HepG2 (cell line): ENCODE data around the gene A1CF. TPM values are rescaled to one million over a fixed set of nuclear protein-coding genes. Genes with fewer than 3 reads are reported as not detected.
A peak's percentile ranks its signal among the peaks of the same experiment; 100 is the strongest.

ENCODE experiments used
- ARNTL ChIP-seq: sonication (generic); formaldehyde crosslinking; IDR thresholded peaks from 2 replicates; pipeline ENCODE4 v1.4.0; 2020; ENCODE audit warnings: mild to moderate bottlenecking, missing genetic modification reagents
- CCDC6 ChIP-seq: sonication (generic); formaldehyde crosslinking; IDR thresholded peaks from 2 replicates; pipeline ENCODE4 v1.8.1; 2022; ENCODE audit warnings: mild to moderate bottlenecking, missing genetic modification reagents, moderate library complexity
- CEBPB ChIP-seq: IDR thresholded peaks from 2 replicates; pipeline ENCODE4 v1.6.1; 2011; ENCODE audit warnings: low read depth, low read length, improper control_type of control experiment, borderline replicate concordance
- CREM ChIP-seq, 2 experiments: sonication (generic) in 1 of 2; formaldehyde crosslinking in 1 of 2; IDR thresholded peaks; 2 replicates each; pipeline versions ENCODE4 v1.4.0 to v1.6.1; 2016 to 2020; ENCODE audit warnings: antibody characterized with exemption in 1 of 2, mild to moderate bottlenecking in 1 of 2, missing genetic modification reagents in 1 of 2
- ELF1 ChIP-seq: sonication (generic); formaldehyde crosslinking; IDR thresholded peaks from 2 replicates; pipeline ENCODE4 v1.4.0; 2020; ENCODE audit warnings: missing genetic modification reagents
- FOXA1 ChIP-seq, 2 experiments: fragments of 450-650 bp in 1 of 2; sonication (generic) in 1 of 2; formaldehyde crosslinking in 1 of 2; IDR thresholded peaks; 2 replicates each; pipeline versions ENCODE4 v1.4.0 to v1.6.1; 2016 to 2020; ENCODE audit warnings: missing genetic modification reagents in 1 of 2
- HHEX ChIP-seq: IDR thresholded peaks from 2 replicates; pipeline ENCODE4 v1.6.1; 2016; ENCODE audit warnings: control low read depth
- IKZF5 ChIP-seq: IDR thresholded peaks from 2 replicates; pipeline ENCODE4 v1.6.1; 2018; ENCODE audit warnings: missing genetic modification reagents, mild to moderate bottlenecking, missing compliant biosample characterization
- KMT2B ChIP-seq: IDR thresholded peaks from 2 replicates; pipeline ENCODE4 v1.6.1; 2016; ENCODE audit warnings: missing genetic modification reagents, missing compliant biosample characterization
- NCOR1 ChIP-seq: fragments of 200-600 bp; sonication (generic); IDR thresholded peaks from 2 replicates; pipeline ENCODE4 v1.7.0; 2017; ENCODE audit warnings: antibody characterized with exemption, low read length, borderline replicate concordance
- NFIC ChIP-seq: IDR thresholded peaks from 2 replicates; pipeline ENCODE4 v1.6.1; 2012; ENCODE audit warnings: mild to moderate bottlenecking, low read length, inconsistent platforms
- NKX3-1 ChIP-seq: sonication (generic); formaldehyde crosslinking; IDR thresholded peaks from 2 replicates; pipeline ENCODE4 v1.5.0; 2020; ENCODE audit warnings: missing genetic modification reagents
- PITX1 ChIP-seq: sonication (generic); formaldehyde crosslinking; IDR thresholded peaks from 2 replicates; pipeline ENCODE4 v1.5.1; 2020; ENCODE audit warnings: mild to moderate bottlenecking, missing genetic modification reagents
- SMC3 ChIP-seq: IDR thresholded peaks from 2 replicates; pipeline ENCODE4 v1.6.1; 2011; ENCODE audit warnings: low read length, improper control_type of control experiment
- SRF ChIP-seq: IDR thresholded peaks from 2 replicates; pipeline ENCODE4 v1.6.1; 2011; ENCODE audit warnings: mild to moderate bottlenecking, low read depth, low read length, moderate library complexity
- TMF1 ChIP-seq: sonication (generic); formaldehyde crosslinking; IDR thresholded peaks from 2 replicates; pipeline ENCODE4 v1.8.1; 2022; ENCODE audit warnings: low read depth, missing genetic modification reagents
- ZBTB34 ChIP-seq: sonication (generic); formaldehyde crosslinking; IDR thresholded peaks from 2 replicates; pipeline ENCODE4 v1.8.0; 2022; ENCODE audit warnings: mild to moderate bottlenecking, missing genetic modification reagents
- ZNF282 ChIP-seq: fragments of 450-650 bp; IDR thresholded peaks from 2 replicates; pipeline ENCODE4 v1.6.1; 2018; ENCODE audit not compliant: partially characterized antibody
- ZNF713 ChIP-seq: sonication (generic); formaldehyde crosslinking; IDR thresholded peaks from 2 replicates; pipeline ENCODE4 v1.4.0; 2020; ENCODE audit warnings: mild to moderate bottlenecking, missing genetic modification reagents
- ZNF776 ChIP-seq: sonication (generic); formaldehyde crosslinking; IDR thresholded peaks from 2 replicates; pipeline ENCODE4 v1.4.0; 2020; ENCODE audit warnings: mild to moderate bottlenecking, missing genetic modification reagents
- ZNF879 ChIP-seq: sonication (generic); formaldehyde crosslinking; IDR thresholded peaks from 2 replicates; pipeline ENCODE4 v1.8.1; 2023; ENCODE audit warnings: missing genetic modification reagents
- polyA plus RNA-seq, 8 experiments: library from polyadenylated mRNA; depleted of rRNA in 3 of 8; stranded (reverse) in 7 of 8; unstranded in 1 of 8; fragments of >200 nt; fragmentation: Illumina TruSeq in 4 of 8; extraction: Trizol in 4 of 8; gene quantifications; 2 replicates each; pipeline versions ENCODE4 v1.2.1 to v1.2.3, GENCODE V29; 2011 to 2016; ENCODE audit warnings: low read depth in 4 of 8, missing spikeins in 1 of 8, mixed read lengths in 1 of 8; ENCODE audit not compliant: insufficient read depth in 1 of 8
- total RNA-seq, 5 experiments: library from RNA; depleted of rRNA; stranded (reverse); fragments of >200 nt; fragmentation: Illumina TruSeq; extraction: Trizol; gene quantifications; 2 replicates each; pipeline ENCODE4 v1.2.3, GENCODE V29; 2016; ENCODE audit warnings: low read depth in 1 of 5
- TF ChIP-seq, protein P1 (sequence below): sonication (generic); formaldehyde crosslinking; conservative IDR thresholded peaks from 2 replicates; pipeline ENCODE4 v1.4.0; 2020; ENCODE audit warnings: mild to moderate bottlenecking, missing genetic modification reagents, moderate library complexity
- TF ChIP-seq, protein P2 (sequence below): conservative IDR thresholded peaks from 2 replicates; pipeline ENCODE4 v1.6.1; 2018; ENCODE audit warnings: missing genetic modification reagents

Gene A1CF
- total and polyA plus RNA-seq, 2 of the 13 experiments (the other 11 are each of a cell fraction or from before 2014, with no cell fraction given), result 56.1 to 58.1 TPM

- TF ChIP-seq, protein P1, sequence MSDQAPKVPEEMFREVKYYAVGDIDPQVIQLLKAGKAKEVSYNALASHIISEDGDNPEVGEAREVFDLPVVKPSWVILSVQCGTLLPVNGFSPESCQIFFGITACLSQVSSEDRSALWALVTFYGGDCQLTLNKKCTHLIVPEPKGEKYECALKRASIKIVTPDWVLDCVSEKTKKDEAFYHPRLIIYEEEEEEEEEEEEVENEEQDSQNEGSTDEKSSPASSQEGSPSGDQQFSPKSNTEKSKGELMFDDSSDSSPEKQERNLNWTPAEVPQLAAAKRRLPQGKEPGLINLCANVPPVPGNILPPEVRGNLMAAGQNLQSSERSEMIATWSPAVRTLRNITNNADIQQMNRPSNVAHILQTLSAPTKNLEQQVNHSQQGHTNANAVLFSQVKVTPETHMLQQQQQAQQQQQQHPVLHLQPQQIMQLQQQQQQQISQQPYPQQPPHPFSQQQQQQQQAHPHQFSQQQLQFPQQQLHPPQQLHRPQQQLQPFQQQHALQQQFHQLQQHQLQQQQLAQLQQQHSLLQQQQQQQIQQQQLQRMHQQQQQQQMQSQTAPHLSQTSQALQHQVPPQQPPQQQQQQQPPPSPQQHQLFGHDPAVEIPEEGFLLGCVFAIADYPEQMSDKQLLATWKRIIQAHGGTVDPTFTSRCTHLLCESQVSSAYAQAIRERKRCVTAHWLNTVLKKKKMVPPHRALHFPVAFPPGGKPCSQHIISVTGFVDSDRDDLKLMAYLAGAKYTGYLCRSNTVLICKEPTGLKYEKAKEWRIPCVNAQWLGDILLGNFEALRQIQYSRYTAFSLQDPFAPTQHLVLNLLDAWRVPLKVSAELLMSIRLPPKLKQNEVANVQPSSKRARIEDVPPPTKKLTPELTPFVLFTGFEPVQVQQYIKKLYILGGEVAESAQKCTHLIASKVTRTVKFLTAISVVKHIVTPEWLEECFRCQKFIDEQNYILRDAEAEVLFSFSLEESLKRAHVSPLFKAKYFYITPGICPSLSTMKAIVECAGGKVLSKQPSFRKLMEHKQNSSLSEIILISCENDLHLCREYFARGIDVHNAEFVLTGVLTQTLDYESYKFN (CRISPR knock-in tag), result peak; percentile 91
- peak; percentile 52; the same call in 1 of the 2 replicates for TF ChIP-seq IKZF5
- peak; percentile 81; the same call in 1 of the 2 replicates for TF ChIP-seq NCOR1
- peak; percentile 85 for TF ChIP-seq SRF
- TF ChIP-seq ZBTB34 (CRISPR knock-in tag), result no peak
- TF ChIP-seq, protein P2, sequence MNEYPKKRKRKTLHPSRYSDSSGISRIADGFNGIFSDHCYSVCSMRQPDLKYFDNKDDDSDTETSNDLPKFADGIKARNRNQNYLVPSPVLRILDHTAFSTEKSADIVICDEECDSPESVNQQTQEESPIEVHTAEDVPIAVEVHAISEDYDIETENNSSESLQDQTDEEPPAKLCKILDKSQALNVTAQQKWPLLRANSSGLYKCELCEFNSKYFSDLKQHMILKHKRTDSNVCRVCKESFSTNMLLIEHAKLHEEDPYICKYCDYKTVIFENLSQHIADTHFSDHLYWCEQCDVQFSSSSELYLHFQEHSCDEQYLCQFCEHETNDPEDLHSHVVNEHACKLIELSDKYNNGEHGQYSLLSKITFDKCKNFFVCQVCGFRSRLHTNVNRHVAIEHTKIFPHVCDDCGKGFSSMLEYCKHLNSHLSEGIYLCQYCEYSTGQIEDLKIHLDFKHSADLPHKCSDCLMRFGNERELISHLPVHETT (CRISPR knock-in tag), result no peak
- peak; percentile 59; the same call in 1 of the 2 replicates for TF ChIP-seq NKX3-1
- no peak for TF ChIP-seq ZNF713 (CRISPR knock-in tag)
- TF ChIP-seq CCDC6 (CRISPR knock-in tag), result 0 out of 2 replicates have a peak, but pooled peaks have one; percentile 33
- TF ChIP-seq NFIC, result peak; percentile 85
- TF ChIP-seq TMF1, result no peak
- peak; percentile 71; the same call in 1 of the 2 replicates for TF ChIP-seq KMT2B
- TF ChIP-seq PITX1 (CRISPR knock-in tag), result peak; percentile 49; the same call in 1 of the 2 replicates
- no peak for TF ChIP-seq ZNF282
- TF ChIP-seq HHEX, result 0 out of 2 replicates have a peak, but pooled peaks have one; percentile 26
- no peak for TF ChIP-seq ARNTL (CRISPR knock-in tag)
- TF ChIP-seq FOXA1 (IDR thresholded peaks at IDR 0.05), result no peak
- peak; percentile 83 for TF ChIP-seq FOXA1 (CRISPR knock-in tag; IDR thresholded peaks at IDR 0.05)
- no peak for TF ChIP-seq ZNF879
- peak; percentile 49; the same call in 1 of the 2 replicates for TF ChIP-seq SMC3
- TF ChIP-seq CEBPB, result peak; percentile 100
- 0 out of 2 replicates have a peak, but pooled peaks have one; percentile 14 for TF ChIP-seq ELF1 (CRISPR knock-in tag)
- no peak for TF ChIP-seq ZNF776 (CRISPR knock-in tag)
- peak; percentile 88 for TF ChIP-seq CREM (IDR thresholded peaks at IDR 0.05)
- TF ChIP-seq CREM (CRISPR knock-in tag; IDR thresholded peaks at IDR 0.05), result no peak
These were observed 2.9 kb downstream of the A1CF start (continued) for GRCh38 chr10:50882540-50882983.
